Activated CD8-positive, alpha-beta T cell treated with anti-CD3 and anti-CD28 coated beads for 36 hours (primary cell): ENCODE measurements around the gene MIA2. TPM values are rescaled to one million over a fixed set of nuclear protein-coding genes. Genes with fewer than 3 reads are reported as not detected.
A peak's percentile ranks its signal among the peaks of the same experiment; 100 is the strongest.

Experiments used
- ATAC-seq: fragments of 200-7000 bp; cut with Tn5 transposase; one replicate; pipeline ENCODE4 v1.10.0; 2021; ENCODE audit warnings: mild to moderate bottlenecking, moderate library complexity
- CTCF ChIA-PET: fragments of 350-600 bp; sonication (Branson Sonifier 250); formaldehyde crosslinking; loops from one replicate; lab custom pipeline; 2021; ENCODE audit warnings: antibody characterized with exemption; lab: Charles Lee
- POLR2A ChIA-PET: fragments of 350-600 bp; sonication (Branson Sonifier 250); formaldehyde crosslinking; loops from one replicate; lab custom pipeline; 2021; ENCODE audit warnings: antibody characterized with exemption; lab: Charles Lee
- DNase-seq: peaks from one replicate; pipeline ENCODE4 v3.0.0-alpha.2; 2020
- H3K27ac Mint-ChIP-seq: one replicate; pipeline ENCODE4 v1.8.0; 2021; ENCODE audit warnings: mild to moderate bottlenecking, mixed read lengths
- H3K27me3 Mint-ChIP-seq: one replicate; pipeline ENCODE4 v1.8.0; 2021; ENCODE audit warnings: mixed read lengths
- H3K36me3 Mint-ChIP-seq: one replicate; pipeline ENCODE4 v1.8.0; 2021; ENCODE audit warnings: low read depth, mixed read lengths
- H3K4me1 Mint-ChIP-seq: one replicate; pipeline ENCODE4 v1.8.0; 2021; ENCODE audit warnings: low read depth, mixed read lengths
- H3K4me3 Mint-ChIP-seq: one replicate; pipeline ENCODE4 v1.8.0; 2021; ENCODE audit warnings: mild to moderate bottlenecking, moderate library complexity, mixed read lengths
- H3K9me3 Mint-ChIP-seq: one replicate; pipeline ENCODE4 v1.8.0; 2021; ENCODE audit warnings: mixed read lengths
- intact Hi-C: fragments of 100-400 bp; cut with micrococcal nuclease; formaldehyde crosslinking; loops from one replicate; pipeline ENCODE4 v1.10.0; 2022
- total RNA-seq, 2 experiments: library from RNA; stranded (reverse); gene quantifications; one replicate each; pipeline ENCODE4 v1.2.3, GENCODE V29; 2021
- TF ChIP-seq, protein P1 (sequence below): fragments of 200-600 bp; IDR thresholded peaks from one replicate; pipeline ENCODE4 v1.8.0; 2022; ENCODE audit warnings: antibody characterized with exemption, mild to moderate bottlenecking

MIA2 gene
- total RNA-seq, 2 experiments from 2014 or later, result 17.6 to 18.3 TPM

GRCh38 chr14:39417014-39417413, 183.3 kb downstream of the MIA2 start:
- ATAC-seq, result no peak
- Mint-ChIP-seq H3K27me3 (no peaks in the 10 kb centered on the region), H3K36me3 (peaks cover 42% of the 10 kb centered on the region), H3K27ac (no peak overlapping the region), H3K9me3 (peaks cover 23% of the 10 kb centered on the region), H3K4me1 (peaks cover 24% of the 10 kb centered on the region), H3K4me3 (no peak overlapping the region)
- CTCF ChIA-PET, result interaction anchor here (1.4 to 1.8 kb wide), 3 partner anchors 10 to 163 kb away, joined by 3 to 8 read pairs (median 5); no protein-coding TSS in a partner anchor
- no peak for DNase-seq
- TF ChIP-seq, protein P1, sequence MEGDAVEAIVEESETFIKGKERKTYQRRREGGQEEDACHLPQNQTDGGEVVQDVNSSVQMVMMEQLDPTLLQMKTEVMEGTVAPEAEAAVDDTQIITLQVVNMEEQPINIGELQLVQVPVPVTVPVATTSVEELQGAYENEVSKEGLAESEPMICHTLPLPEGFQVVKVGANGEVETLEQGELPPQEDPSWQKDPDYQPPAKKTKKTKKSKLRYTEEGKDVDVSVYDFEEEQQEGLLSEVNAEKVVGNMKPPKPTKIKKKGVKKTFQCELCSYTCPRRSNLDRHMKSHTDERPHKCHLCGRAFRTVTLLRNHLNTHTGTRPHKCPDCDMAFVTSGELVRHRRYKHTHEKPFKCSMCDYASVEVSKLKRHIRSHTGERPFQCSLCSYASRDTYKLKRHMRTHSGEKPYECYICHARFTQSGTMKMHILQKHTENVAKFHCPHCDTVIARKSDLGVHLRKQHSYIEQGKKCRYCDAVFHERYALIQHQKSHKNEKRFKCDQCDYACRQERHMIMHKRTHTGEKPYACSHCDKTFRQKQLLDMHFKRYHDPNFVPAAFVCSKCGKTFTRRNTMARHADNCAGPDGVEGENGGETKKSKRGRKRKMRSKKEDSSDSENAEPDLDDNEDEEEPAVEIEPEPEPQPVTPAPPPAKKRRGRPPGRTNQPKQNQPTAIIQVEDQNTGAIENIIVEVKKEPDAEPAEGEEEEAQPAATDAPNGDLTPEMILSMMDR, result peak; percentile 10
- POLR2A ChIA-PET, result interaction anchor here (1.1 kb wide), 1 partner anchor 15 kb away, joined by 3 read pairs; the partner anchor contains the start of gene FBXO33
- intact Hi-C loops, result no loop called here

GRCh38 chr14:39419272-39419671, 185.6 kb downstream of the MIA2 start:
- ATAC-seq (no peak), DNase-seq (no peak)
- POLR2A ChIA-PET, result no interaction called here
- no peak overlapping the region for H3K4me3 Mint-ChIP-seq
- H3K27me3 Mint-ChIP-seq, result no peaks in the 10 kb centered on the region
- H3K36me3 Mint-ChIP-seq, result peaks cover 33% of the 10 kb centered on the region
- TF ChIP-seq, protein P1, result no peak
- H3K27ac Mint-ChIP-seq, result no peak overlapping the region
- CTCF ChIA-PET, result interaction anchor here (0.8 to 1.0 kb wide), 2 partner anchors 9 to 13 kb away, joined by 3 read pairs; partner anchors contain the start of gene FBXO33
- H3K9me3 Mint-ChIP-seq, result peaks cover 16% of the 10 kb centered on the region
- intact Hi-C loops, result no loop called here
- peaks cover 37% of the 10 kb centered on the region for H3K4me1 Mint-ChIP-seq

DNA sequence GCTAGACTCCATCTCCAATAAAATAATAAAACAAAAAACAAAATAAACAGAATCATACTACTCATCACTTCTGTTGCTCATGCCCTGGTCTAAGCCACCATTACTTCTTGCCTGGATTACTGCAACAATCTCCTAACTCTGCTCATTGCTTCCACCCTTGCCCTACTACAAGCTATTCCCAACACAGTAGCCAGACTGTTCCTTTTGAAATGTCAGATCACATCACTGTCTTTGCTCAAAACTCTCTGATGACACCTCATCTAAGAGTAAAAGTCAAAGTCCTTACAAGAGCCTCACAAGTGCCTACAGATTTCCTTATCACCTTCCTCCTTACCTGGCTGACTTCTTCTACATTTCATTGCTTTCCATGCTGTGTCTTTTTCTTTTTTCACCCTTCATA, 188.5 kb downstream of the MIA2 start:
- TF ChIP-seq, protein P1, result no peak
- ChIA-PET POLR2A (interaction anchor here (0.6 to 1.2 kb wide), 2 partner anchors 9 to 25 kb away, joined by 3 to 4 read pairs; partner anchors contain the start of gene FBXO33), CTCF (interaction anchor here (1.3 kb wide), 1 partner anchor 9 kb away, joined by 5 read pairs; no protein-coding TSS in a partner anchor)
- Mint-ChIP-seq H3K27me3 (no peaks in the 10 kb centered on the region), H3K27ac (no peak overlapping the region), H3K4me3 (no peak overlapping the region), H3K36me3 (peaks cover 22% of the 10 kb centered on the region), H3K9me3 (no peaks in the 10 kb centered on the region), H3K4me1 (peaks cover 55% of the 10 kb centered on the region)
- ATAC-seq (no peak), DNase-seq (no peak)
- intact Hi-C loops, result no loop called here

DNA sequence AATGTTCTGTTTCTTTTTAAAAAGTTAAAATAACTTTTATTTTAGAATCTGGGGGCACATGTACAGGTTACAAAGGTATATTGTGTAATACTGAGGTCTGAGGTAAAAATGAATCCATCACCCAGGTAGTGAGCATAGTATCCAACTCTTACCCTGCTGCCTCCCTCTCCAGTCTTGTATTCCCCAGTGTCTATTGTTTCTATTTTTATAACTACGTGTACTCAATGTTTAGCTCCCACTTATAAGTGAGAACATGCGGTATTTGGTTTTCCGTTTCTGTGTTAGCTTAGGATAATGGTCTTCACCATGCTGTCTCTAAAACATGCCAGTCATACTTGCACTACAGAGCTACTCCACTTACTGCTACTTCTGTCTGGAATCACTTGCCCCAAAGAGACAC, 190.1 kb downstream of the MIA2 start:
- H3K36me3 Mint-ChIP-seq, result peaks cover 20% of the 10 kb centered on the region
- no peaks in the 10 kb centered on the region for H3K9me3 Mint-ChIP-seq
- CTCF ChIA-PET, result interaction anchor here (1.1 to 5.8 kb wide), 5 partner anchors 9 to 193 kb away, joined by 3 to 54 read pairs (median 3); no protein-coding TSS in a partner anchor
- no peaks in the 10 kb centered on the region for H3K27me3 Mint-ChIP-seq
- no peak for ATAC-seq
- no peak for DNase-seq
- no peak overlapping the region for H3K4me3 Mint-ChIP-seq
- POLR2A ChIA-PET, result no interaction called here
- peaks cover 63% of the 10 kb centered on the region for H3K4me1 Mint-ChIP-seq
- peak overlapping the region; percentile 20 for H3K27ac Mint-ChIP-seq
- TF ChIP-seq, protein P1, result no peak
- intact Hi-C loops, result no loop called here

GRCh38 chr14:39425947-39426346, 192.2 kb downstream of the MIA2 start:
- TF ChIP-seq, protein P1, result no peak
- CTCF ChIA-PET, result interaction anchor here (0.6 to 5.8 kb wide), 23 partner anchors 9 to 329 kb away, joined by 3 to 54 read pairs (median 4); partner anchors contain the start of genes GEMIN2, MIA2 and TRAPPC6B
- Mint-ChIP-seq H3K4me3 (no peak overlapping the region), H3K36me3 (peaks cover 12% of the 10 kb centered on the region), H3K9me3 (no peaks in the 10 kb centered on the region), H3K4me1 (peaks cover 60% of the 10 kb centered on the region), H3K27me3 (no peaks in the 10 kb centered on the region), H3K27ac (peak overlapping the region; percentile 36)
- intact Hi-C loops, result loop anchor here (5.0 kb wide), 2 partner anchors 199 to 254 kb away; partner anchors contain the start of gene TRAPPC6B
- POLR2A ChIA-PET, result interaction anchor here (0.8 to 1.6 kb wide), 2 partner anchors 20 to 312 kb away, joined by 3 to 5 read pairs; partner anchors contain the start of gene GEMIN2
- DNase-seq (no peak), ATAC-seq (no peak)
